Gastrocnemius medialis (tissue), 4 donors: Measurements from ENCODE around the gene NFAM1.

Experiments
- POLR2A ChIP-seq, 2 donors: fragments of 450-650 bp; IDR thresholded peaks; one replicate each; pipeline ENCODE4 v1.6.1; 2017; ENCODE audit warnings: antibody characterized with exemption in 2 of 2, mild to moderate bottlenecking in 2 of 2, moderate library complexity in 2 of 2
- TF ChIP-seq, protein P1 (sequence below), 5 experiments: fragments of 450-650 bp in 3 of 5; fragments of 200-600 bp in 2 of 5; sonication (generic) in 2 of 5; IDR thresholded peaks in 4 of 5; conservative IDR thresholded peaks in 1 of 5; 1 replicate in 4 of 5; 2 replicates in 1 of 5; pipeline ENCODE4 v1.5.1; 2016 to 2019; ENCODE audit warnings: antibody characterized with exemption in 5 of 5, mild to moderate bottlenecking in 3 of 5, moderate library complexity in 3 of 5

DNA sequence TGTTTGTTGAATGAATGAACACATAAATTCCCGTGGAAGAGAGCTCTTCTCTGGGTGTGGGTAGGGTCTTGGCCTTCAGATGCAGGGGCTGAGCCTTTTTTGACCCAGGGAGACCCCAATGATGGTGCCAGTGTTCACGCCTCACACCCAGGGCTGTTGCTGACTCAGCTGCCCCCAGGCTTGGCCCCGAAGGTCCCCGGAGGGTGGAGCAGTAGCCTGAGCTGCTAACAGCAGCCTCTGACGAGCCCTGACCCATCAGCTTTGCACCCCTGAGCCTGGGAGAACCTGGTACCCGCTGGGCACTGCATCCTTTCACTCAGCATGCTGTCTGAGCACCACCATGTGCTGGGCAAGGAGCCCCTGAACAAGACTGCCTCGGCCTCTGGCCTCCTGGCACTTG, 23.9 kb downstream of the NFAM1 start:
- no peak for TF ChIP-seq POLR2A (IDR thresholded peaks at IDR 0.05)
- TF ChIP-seq, protein P1, sequence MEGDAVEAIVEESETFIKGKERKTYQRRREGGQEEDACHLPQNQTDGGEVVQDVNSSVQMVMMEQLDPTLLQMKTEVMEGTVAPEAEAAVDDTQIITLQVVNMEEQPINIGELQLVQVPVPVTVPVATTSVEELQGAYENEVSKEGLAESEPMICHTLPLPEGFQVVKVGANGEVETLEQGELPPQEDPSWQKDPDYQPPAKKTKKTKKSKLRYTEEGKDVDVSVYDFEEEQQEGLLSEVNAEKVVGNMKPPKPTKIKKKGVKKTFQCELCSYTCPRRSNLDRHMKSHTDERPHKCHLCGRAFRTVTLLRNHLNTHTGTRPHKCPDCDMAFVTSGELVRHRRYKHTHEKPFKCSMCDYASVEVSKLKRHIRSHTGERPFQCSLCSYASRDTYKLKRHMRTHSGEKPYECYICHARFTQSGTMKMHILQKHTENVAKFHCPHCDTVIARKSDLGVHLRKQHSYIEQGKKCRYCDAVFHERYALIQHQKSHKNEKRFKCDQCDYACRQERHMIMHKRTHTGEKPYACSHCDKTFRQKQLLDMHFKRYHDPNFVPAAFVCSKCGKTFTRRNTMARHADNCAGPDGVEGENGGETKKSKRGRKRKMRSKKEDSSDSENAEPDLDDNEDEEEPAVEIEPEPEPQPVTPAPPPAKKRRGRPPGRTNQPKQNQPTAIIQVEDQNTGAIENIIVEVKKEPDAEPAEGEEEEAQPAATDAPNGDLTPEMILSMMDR (IDR thresholded peaks at IDR 0.05 in 4 of 5, conservative IDR thresholded peaks at IDR 0.05 in 1 of 5): no peak
